H9 (cell line): ENCODE results near the gene GET4. TPM values are rescaled to one million over a fixed set of nuclear protein-coding genes. Genes with fewer than 3 reads are reported as not detected.

ENCODE experiments used
- DNase-seq: peaks from one replicate; pipeline ENCODE4 v3.0.0-alpha.2; 2017
- H2AFZ ChIP-seq: one replicate; pipeline ENCODE4 v1.6.1; 2013; ENCODE audit warnings: mild to moderate bottlenecking, low read length, control low read depth, moderate library complexity
- H2AK5ac ChIP-seq: 2 replicates; pipeline ENCODE4 v1.6.1; 2013; ENCODE audit warnings: low read length, control low read depth, mixed read lengths; ENCODE audit not compliant: insufficient read length
- H2BK120ac ChIP-seq: one replicate; pipeline ENCODE4 v1.6.1; 2013; ENCODE audit warnings: low read depth, mild to moderate bottlenecking, low read length, control low read depth, inconsistent platforms; ENCODE audit not compliant: poor library complexity, severe bottlenecking
- H2BK12ac ChIP-seq: 2 replicates; pipeline ENCODE4 v1.6.1; 2013; ENCODE audit warnings: low read length, control low read depth, mixed read lengths, low read depth; ENCODE audit not compliant: insufficient read length
- H2BK15ac ChIP-seq: 2 replicates; pipeline ENCODE4 v1.6.1; 2013; ENCODE audit warnings: low read depth, low read length, control low read depth
- H2BK20ac ChIP-seq: one replicate; pipeline ENCODE4 v1.6.1; 2013; ENCODE audit warnings: low read depth, mild to moderate bottlenecking, low read length, control low read depth, inconsistent platforms; ENCODE audit not compliant: poor library complexity, severe bottlenecking
- H2BK5ac ChIP-seq: 2 replicates; pipeline ENCODE4 v1.6.1; 2013; ENCODE audit warnings: low read length, control low read depth, mixed read lengths; ENCODE audit not compliant: insufficient read length
- H3K14ac ChIP-seq: 2 replicates; pipeline ENCODE4 v1.6.1; 2013; ENCODE audit warnings: low read length, control low read depth; ENCODE audit not compliant: insufficient read depth
- H3K18ac ChIP-seq: 2 replicates; pipeline ENCODE4 v1.6.1; 2013; ENCODE audit warnings: low read depth, mild to moderate bottlenecking, mixed read lengths, low read length, control low read depth; ENCODE audit not compliant: insufficient read length
- H3K23ac ChIP-seq: 2 replicates; pipeline ENCODE4 v1.6.1; 2013; ENCODE audit warnings: low read length, control low read depth, mixed read lengths, low read depth; ENCODE audit not compliant: insufficient read length
- H3K23me2 ChIP-seq: 2 replicates; pipeline ENCODE4 v1.6.1; 2013; ENCODE audit warnings: low read depth, mild to moderate bottlenecking, mixed read lengths, low read length, control low read depth; ENCODE audit not compliant: insufficient read length, poor library complexity, severe bottlenecking
- H3K27ac ChIP-seq: 2 replicates; pipeline ENCODE4 v1.5.1; 2013; ENCODE audit warnings: low read length, control low read depth, mixed read lengths, low read depth; ENCODE audit not compliant: insufficient read length
- H3K27me3 ChIP-seq: 2 replicates; pipeline ENCODE4 v1.6.1; 2013; ENCODE audit warnings: low read length, control low read depth, inconsistent platforms; ENCODE audit not compliant: insufficient read depth
- H3K4ac ChIP-seq: 2 replicates; pipeline ENCODE4 v1.6.1; 2013; ENCODE audit warnings: low read depth, mild to moderate bottlenecking, control low read depth, inconsistent platforms, low read length, moderate library complexity
- H3K4me1 ChIP-seq: 2 replicates; pipeline ENCODE4 v1.6.1; 2013; ENCODE audit warnings: low read length, control low read depth, inconsistent platforms; ENCODE audit not compliant: insufficient read depth
- H3K4me2 ChIP-seq: 2 replicates; pipeline ENCODE4 v1.6.1; 2013; ENCODE audit warnings: low read length, control low read depth, mixed read lengths; ENCODE audit not compliant: insufficient read length, insufficient read depth
- H3K56ac ChIP-seq: 2 replicates; pipeline ENCODE4 v1.6.1; 2013; ENCODE audit warnings: low read depth, mild to moderate bottlenecking, mixed read lengths, low read length, control low read depth; ENCODE audit not compliant: insufficient read length
- H3K79me1 ChIP-seq: 2 replicates; pipeline ENCODE4 v1.6.1; 2013; ENCODE audit warnings: low read depth, mild to moderate bottlenecking, moderate library complexity, low read length, control low read depth, inconsistent platforms; ENCODE audit not compliant: insufficient read depth, poor library complexity, severe bottlenecking
- H3K79me2 ChIP-seq: 2 replicates; pipeline ENCODE4 v1.6.1; 2013; ENCODE audit warnings: low read length, control low read depth, inconsistent platforms; ENCODE audit not compliant: insufficient read depth
- H3K9ac ChIP-seq: 2 replicates; pipeline ENCODE4 v1.6.1; 2013; ENCODE audit warnings: low read length, control low read depth, mixed read lengths; ENCODE audit not compliant: insufficient read length; ENCODE audit errors: extremely low read depth
- H3K9me3 ChIP-seq: one replicate; pipeline ENCODE4 v1.6.1; 2013; ENCODE audit warnings: low read depth, low read length, inconsistent platforms; ENCODE audit not compliant: control insufficient read depth
- H3T11ph ChIP-seq: one replicate; pipeline ENCODE4 v1.6.1; 2013; ENCODE audit warnings: mild to moderate bottlenecking, low read length, control low read depth, inconsistent platforms
- H4K20me1 ChIP-seq: one replicate; pipeline ENCODE4 v1.6.1; 2013; ENCODE audit not compliant: control insufficient read depth, insufficient read length, insufficient read depth
- H4K5ac ChIP-seq: 2 replicates; pipeline ENCODE4 v1.6.1; 2013; ENCODE audit warnings: low read depth, mild to moderate bottlenecking, mixed read lengths, low read length, control low read depth; ENCODE audit not compliant: insufficient read length
- H4K8ac ChIP-seq: replicated peaks from 2 replicates; pipeline ENCODE4 v1.6.1; 2013; ENCODE audit warnings: low read length, control low read depth, mixed read lengths, low read depth; ENCODE audit not compliant: insufficient read length
- H4K91ac ChIP-seq: 2 replicates; pipeline ENCODE4 v1.6.1; 2013; ENCODE audit warnings: low read depth, mild to moderate bottlenecking, moderate library complexity, mixed read lengths, low read length, control low read depth; ENCODE audit not compliant: insufficient read length
- H3K27ac Mint-ChIP-seq, 3 experiments: 2 replicates in 2 of 3; 3 replicates in 1 of 3; pipeline ENCODE4 v1.8.0; 2020 to 2021; ENCODE audit warnings: mixed read lengths in 3 of 3, mild to moderate bottlenecking in 1 of 3, moderate library complexity in 1 of 3
- H3K27me3 Mint-ChIP-seq: 2 replicates; pipeline ENCODE4 v1.8.0; 2021; ENCODE audit warnings: low read depth, mild to moderate bottlenecking, moderate library complexity, mixed read lengths
- H3K36me3 Mint-ChIP-seq, 3 experiments: 2 replicates in 2 of 3; 3 replicates in 1 of 3; pipeline ENCODE4 v1.8.0; 2020 to 2021; ENCODE audit warnings: low read depth in 3 of 3, mixed read lengths in 3 of 3; ENCODE audit not compliant: insufficient read depth in 1 of 3
- H3K4me1 Mint-ChIP-seq, 2 experiments: 2 replicates each; pipeline ENCODE4 v1.8.0; 2020; ENCODE audit warnings: mixed read lengths in 2 of 2
- H3K4me3 Mint-ChIP-seq, 2 experiments: 2 replicates in 1 of 2; 3 replicates in 1 of 2; pipeline ENCODE4 v1.8.0; 2020 to 2021; ENCODE audit warnings: mild to moderate bottlenecking in 2 of 2, mixed read lengths in 2 of 2, moderate library complexity in 1 of 2
- H3K9me3 Mint-ChIP-seq, 2 experiments: 2 replicates in 1 of 2; 3 replicates in 1 of 2; pipeline ENCODE4 v1.8.0; 2020; ENCODE audit warnings: mild to moderate bottlenecking in 2 of 2, mixed read lengths in 2 of 2, moderate library complexity in 1 of 2
- CTCF ChIP-seq: fragments of 200-600 bp; sonication (generic); conservative IDR thresholded peaks from 3 replicates; pipeline ENCODE4 v1.8.0; 2021; ENCODE audit warnings: antibody characterized with exemption, mild to moderate bottlenecking
- WGBS: extraction: QIAGEN DNeasy Blood & Tissue Kit; methylation state at CpG from one replicate; pipeline ENCODE4 v1.1.7; 2013; ENCODE audit warnings: missing lambda C conversion rate, low lambda C conversion rate, mixed read lengths; ENCODE audit not compliant: insufficient read length; ENCODE audit errors: extremely low coverage; 5-methylcytosine and 5-hydroxymethylcytosine counted together
- total RNA-seq: library from RNA; stranded (reverse); gene quantifications from 2 replicates; pipeline ENCODE4 v1.2.1, GENCODE V29; 2021

Gene GET4
- total RNA-seq, 1 experiment from 2014 or later = 70.2 TPM

DNA sequence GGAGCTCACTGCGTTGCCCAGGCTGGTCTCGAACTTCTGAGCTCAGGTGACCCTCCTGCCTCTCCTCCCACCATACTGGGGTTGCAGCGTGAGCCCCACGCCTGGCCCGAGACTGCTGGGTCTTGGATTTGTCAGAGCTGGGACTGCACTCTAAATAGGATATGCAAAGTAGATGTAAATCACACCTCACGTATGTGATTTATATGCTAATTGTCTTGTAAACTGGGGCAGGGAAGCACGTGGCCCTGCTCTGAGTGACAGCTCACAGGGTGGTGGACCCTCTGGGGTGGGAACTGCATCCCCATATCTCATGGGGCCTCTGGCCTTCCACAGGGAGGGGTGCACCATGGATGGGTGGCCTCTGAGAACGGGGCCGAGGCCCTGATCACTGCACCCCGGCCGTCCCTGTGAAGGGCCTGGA is 34.1 kb downstream of the GET4 start:
- no peaks in the 10 kb centered on the region for H4K20me1 ChIP-seq
- Mint-ChIP-seq H3K4me1 (peaks cover 0 to 5% of the 10 kb centered on the region in 2 experiments; a peak in 1 of 4 replicates), H3K27me3 (peaks cover 18% of the 10 kb centered on the region), H3K27ac (no peak overlapping the region), H3K9me3 (no peaks in the 10 kb centered on the region), H3K36me3 (no peaks in the 10 kb centered on the region), H3K4me3 (peak overlapping the region; percentile 4 to 57; a peak in 2 of 5 replicates)
- no peak overlapping the region for H4K5ac ChIP-seq
- no peak overlapping the region for H3T11ph ChIP-seq
- H3K4ac ChIP-seq = no peak overlapping the region
- H3K79me1 ChIP-seq = no peaks in the 10 kb centered on the region
- H2BK120ac ChIP-seq = no peak overlapping the region
- no peak for DNase-seq
- WGBS = no CpG with 5 or more reads among the region's 11 CpGs
- H2BK20ac ChIP-seq = no peak overlapping the region
- no peak overlapping the region for H3K14ac ChIP-seq
- peaks cover 3% of the 10 kb centered on the region for H3K23me2 ChIP-seq
- no peak overlapping the region for H2AFZ ChIP-seq
- TF ChIP-seq CTCF = no peak
- H3K79me2 ChIP-seq = no peaks in the 10 kb centered on the region
- no peaks in the 10 kb centered on the region; the same call in 1 of the 2 replicates for H3K27me3 ChIP-seq
- no peak overlapping the region for H2BK5ac ChIP-seq
- H3K18ac ChIP-seq = no peak overlapping the region
- H3K9me3 ChIP-seq = no peaks in the 10 kb centered on the region
- H3K27ac ChIP-seq = no peak overlapping the region
- no peak overlapping the region for H3K9ac ChIP-seq
- H3K23ac ChIP-seq = no peak overlapping the region
- no peak overlapping the region for H4K8ac ChIP-seq
- no peak overlapping the region for H2AK5ac ChIP-seq
- no peak overlapping the region for H3K56ac ChIP-seq
- H3K4me2 ChIP-seq = no peak overlapping the region
- no peak overlapping the region for H2BK15ac ChIP-seq
- H2BK12ac ChIP-seq = no peak overlapping the region
- H4K91ac ChIP-seq = no peak overlapping the region
- H3K4me1 ChIP-seq = no peaks in the 10 kb centered on the region; the same call in 1 of the 2 replicates
